K562 (cell line): ENCODE results near the gene MTARC2. TPM values are rescaled to one million over a fixed set of nuclear protein-coding genes. Genes with fewer than 3 reads are reported as not detected.
"Not testable (repeated sequence)": the region's sequence is repeated elsewhere in the genome, so short reads cannot be mapped to it uniquely, and the experiment has no call there.

ENCODE experiments used
- ATAC-seq: fragments of 200-7000 bp; cut with Tn5 transposase; 3 replicates; pipeline ENCODE4 v1.9.1; 2020; ENCODE audit warnings: moderate library complexity
- BruUV-seq: library from RNA; stranded (reverse); fragments of 400-500 nt; replicated peaks from 2 replicates; lab custom pipeline; 2021; lab: Mats Ljungman, UMichigan
- CTCF ChIA-PET: fragments of 300-600 bp; formaldehyde crosslinking; extraction: SDS; loops from one replicate; lab custom pipeline; 2021; ENCODE audit warnings: low intra/inter-chr PET ratio; lab: Yijun Ruan, JAX
- POLR2A ChIA-PET: fragments of 300-600, 350-650 bp; sonication (Branson Sonifier 250); formaldehyde crosslinking; extraction: SDS; loops from one replicate; lab custom pipeline; 2021; ENCODE audit warnings: antibody characterized with exemption, inconsistent platforms; lab: Yijun Ruan, JAX
- DNase-seq, 4 experiments: peaks; one replicate each; pipeline versions ENCODE4 v3.0.0 to v3.0.0-alpha.2; 2011 to 2018; ENCODE audit warnings: low spot score in 3 of 4, mixed read lengths in 3 of 4; ENCODE audit errors: extremely low read depth in 1 of 4
- FAIRE-seq: peaks from 2 replicates; lab custom pipeline; 2011; peaks lifted over from hg19 to GRCh38; lab: Jason Lieb, UNC
- H2AFZ ChIP-seq: 2 replicates; pipeline ENCODE4 v1.6.0; 2011; ENCODE audit warnings: low read depth, low read length, control low read depth, inconsistent platforms
- H3K27ac ChIP-seq: fragments of 200-600 bp; 3 replicates; pipeline ENCODE4 v1.8.0; 2011; ENCODE audit warnings: low read depth, mild to moderate bottlenecking, control low read depth, inconsistent platforms, low read length, moderate library complexity, mixed read lengths; ENCODE audit errors: extremely low read depth
- H3K27me3 ChIP-seq, 2 experiments: fragments of 300-600 bp in 1 of 2; 2 replicates in 1 of 2; 3 replicates in 1 of 2; pipeline versions ENCODE4 v1.6.0 to v1.8.0; 2011; ENCODE audit warnings: inconsistent platforms in 2 of 2, low read length in 2 of 2, mild to moderate bottlenecking in 1 of 2, mixed read lengths in 1 of 2, moderate library complexity in 1 of 2; ENCODE audit not compliant: control insufficient read depth in 2 of 2, insufficient read depth in 2 of 2
- H3K36me3 ChIP-seq: fragments of 300-600 bp; 3 replicates; pipeline ENCODE4 v1.8.0; 2011; ENCODE audit warnings: mild to moderate bottlenecking, low read length, inconsistent platforms; ENCODE audit not compliant: control insufficient read depth, insufficient read depth
- H3K4me1 ChIP-seq, 2 experiments: fragments of 200-600 bp in 1 of 2; replicated peaks in 1 of 2; 2 replicates in 1 of 2; 3 replicates in 1 of 2; pipeline versions ENCODE4 v1.5.1 to v1.8.0; 2011; ENCODE audit warnings: inconsistent platforms in 2 of 2, low read length in 2 of 2, mild to moderate bottlenecking in 1 of 2, mixed read lengths in 1 of 2, moderate library complexity in 1 of 2; ENCODE audit not compliant: control insufficient read depth in 2 of 2, insufficient read depth in 2 of 2
- H3K4me2 ChIP-seq: 2 replicates; pipeline ENCODE4 v1.6.1; 2011; ENCODE audit warnings: low read length, control low read depth, inconsistent platforms, mixed read lengths; ENCODE audit not compliant: insufficient read depth
- H3K4me3 ChIP-seq: fragments of 200-600 bp; sonication (generic), shearing (Covaris generic); 2 replicates; pipeline ENCODE4 v1.5.1; 2016; ENCODE audit warnings: control low read depth, inconsistent platforms
- H3K79me2 ChIP-seq: fragments of 200-600 bp; 3 replicates; pipeline ENCODE4 v1.8.0; 2011; ENCODE audit warnings: low read length, inconsistent platforms; ENCODE audit not compliant: control insufficient read depth, insufficient read depth
- H3K9ac ChIP-seq, 2 experiments: 2 replicates each; pipeline versions ENCODE4 v1.6.0 to v1.6.1; 2011; ENCODE audit warnings: low read depth in 2 of 2, low read length in 2 of 2, control low read depth in 1 of 2, inconsistent platforms in 1 of 2, mild to moderate bottlenecking in 1 of 2, mixed read lengths in 1 of 2; ENCODE audit not compliant: insufficient read depth in 1 of 2
- H3K9me1 ChIP-seq: one replicate; pipeline ENCODE4 v1.6.0; 2011; ENCODE audit warnings: inconsistent platforms, mild to moderate bottlenecking, low read length, moderate library complexity; ENCODE audit not compliant: control insufficient read depth, insufficient read depth
- H3K9me3 ChIP-seq: replicated peaks from 2 replicates; pipeline ENCODE4 v1.5.1; 2011; ENCODE audit warnings: low read depth, low read length, inconsistent platforms; ENCODE audit not compliant: control insufficient read depth, insufficient read depth
- H4K20me1 ChIP-seq: replicated peaks from 2 replicates; pipeline ENCODE4 v1.6.1; 2011; ENCODE audit warnings: low read length, inconsistent platforms, mixed read lengths; ENCODE audit not compliant: control insufficient read depth, insufficient read depth
- PHF20 ChIP-seq: fragments of 450-650 bp; IDR thresholded peaks from 2 replicates; pipeline ENCODE4 v1.6.1; 2018; ENCODE audit not compliant: partially characterized antibody
- PTTG1 ChIP-seq: fragments of 450-650 bp; IDR thresholded peaks from 2 replicates; pipeline ENCODE4 v1.6.1; 2016; ENCODE audit warnings: low read depth, mild to moderate bottlenecking, missing genetic modification characterization, missing compliant biosample characterization
- SPI1 ChIP-seq: IDR thresholded peaks from 2 replicates; pipeline ENCODE4 v1.6.1; 2011; ENCODE audit warnings: low read depth, low read length, control low read depth, borderline replicate concordance
- ZNF232 ChIP-seq: sonication (generic); formaldehyde crosslinking; IDR thresholded peaks from 2 replicates; pipeline ENCODE4 v1.8.0; 2022; ENCODE audit warnings: mild to moderate bottlenecking, missing genetic modification reagents
- WGBS: fragments of 100-300 bp; shearing (Covaris generic); methylation state at CpG from one replicate; pipeline ENCODE4 v1.1.6; 2016; ENCODE audit warnings: low coverage, mixed read lengths; ENCODE audit not compliant: insufficient coverage; ENCODE audit errors: missing lambda C conversion rate; 5-methylcytosine and 5-hydroxymethylcytosine counted together
- in situ Hi-C: fragments of 300-500 bp; cut with MboI; formaldehyde crosslinking; loops from 4 replicates; pipeline ENCODE4 v1.15.0; 2018; ENCODE audit warnings: inconsistent platforms, mixed read lengths
- intact Hi-C: fragments of 100-400 bp; cut with micrococcal nuclease; formaldehyde crosslinking; loops from 2 replicates; pipeline ENCODE4 v1.14.2; 2022
- polyA plus RNA-seq, 8 experiments: library from polyadenylated mRNA; depleted of rRNA in 4 of 8; stranded (reverse) in 5 of 8; unstranded in 3 of 8; fragments of >200 nt; fragmentation: Nextera tagmentation in 2 of 8; fragmentation: Illumina TruSeq in 1 of 8; extraction: Ambion mirVana in 2 of 8; extraction: Trizol in 1 of 8; gene quantifications; 2 replicates each; pipeline versions ENCODE4 v1.2.1 to v1.2.3, GENCODE V29; 2011 to 2014; ENCODE audit warnings: inconsistent platforms in 1 of 8, missing spikeins in 1 of 8
- total RNA-seq, 7 experiments: library from RNA; depleted of rRNA in 6 of 7; stranded (reverse); fragments of >200 nt in 6 of 7; fragmentation: Illumina TruSeq in 2 of 7; extraction: Trizol in 2 of 7; gene quantifications; 2 replicates each; pipeline versions ENCODE4 v1.2.1 to v1.2.3, GENCODE V29; 2011 to 2021; ENCODE audit warnings: low replicate concordance in 1 of 7

MTARC2 gene
- total and polyA plus RNA-seq, 9 of the 15 experiments (the other 6 are each of a cell fraction or from before 2014, with no cell fraction given), result 0.03 to 0.35 TPM; not detected in 7

GRCh38 chr1:220710333-220710732, 37.8 kb upstream of the MTARC2 start:
- TF ChIP-seq PHF20, result no peak
- no peak for TF ChIP-seq PTTG1 (tag)
- no peak overlapping the region for H2AFZ ChIP-seq
- ChIA-PET POLR2A (no interaction called here), CTCF (no interaction called here)
- no peak overlapping the region for H3K4me3 ChIP-seq
- no peak overlapping the region for H3K4me2 ChIP-seq
- no peaks in the 10 kb centered on the region for H3K9me1 ChIP-seq
- no peaks in the 10 kb centered on the region for H3K36me3 ChIP-seq
- in situ Hi-C loops (no loop called here), intact Hi-C loops (no loop called here)
- no peak overlapping the region for H3K9ac ChIP-seq
- no peak for FAIRE-seq
- no TSS peak for BruUV-seq
- peaks cover 0 to 12% of the 10 kb centered on the region in 2 experiments; a peak in 3 of 5 replicates for H3K27me3 ChIP-seq
- no peaks in the 10 kb centered on the region for H3K9me3 ChIP-seq
- no peaks in the 10 kb centered on the region for H4K20me1 ChIP-seq
- H3K4me1 ChIP-seq, result no peaks in the 10 kb centered on the region
- no peak for DNase-seq
- H3K79me2 ChIP-seq, result no peaks in the 10 kb centered on the region
- peak; percentile 47; the same call in 2 of the 3 replicates for ATAC-seq
- no peak overlapping the region for H3K27ac ChIP-seq
- 0% methylated on average over 3 of the region's 4 CpGs for WGBS

- H3K36me3 ChIP-seq, result no peaks in the 10 kb centered on the region
- intact Hi-C loops (no loop called here), in situ Hi-C loops (no loop called here)
- no peak overlapping the region for H2AFZ ChIP-seq
- no peak overlapping the region for H3K4me2 ChIP-seq
- no peak; the same call in 1 of the 3 replicates for ATAC-seq
- 4% methylated on average over 9 of the region's 9 CpGs for WGBS
- no peaks in the 10 kb centered on the region for H3K4me1 ChIP-seq
- TF ChIP-seq SPI1 (peak; percentile 74), ZNF232 (CRISPR knock-in tag) (no peak)
- ChIA-PET CTCF (no interaction called here), POLR2A (no interaction called here)
- no peak for DNase-seq
- H3K79me2 ChIP-seq, result no peaks in the 10 kb centered on the region
- FAIRE-seq, result no peak
- H4K20me1 ChIP-seq, result no peaks in the 10 kb centered on the region
- H3K27me3 ChIP-seq, result peaks cover 0 to 9% of the 10 kb centered on the region in 2 experiments; a peak in 3 of 5 replicates
- no peak overlapping the region for H3K4me3 ChIP-seq
- BruUV-seq, result no TSS peak
- no peaks in the 10 kb centered on the region for H3K9me1 ChIP-seq
- no peaks in the 10 kb centered on the region for H3K9me3 ChIP-seq
- no peak overlapping the region for H3K27ac ChIP-seq
- no peak overlapping the region for H3K9ac ChIP-seq
These were observed 36.9 kb upstream of the MTARC2 start for GRCh38 chr1:220711056-220711809.

DNA sequence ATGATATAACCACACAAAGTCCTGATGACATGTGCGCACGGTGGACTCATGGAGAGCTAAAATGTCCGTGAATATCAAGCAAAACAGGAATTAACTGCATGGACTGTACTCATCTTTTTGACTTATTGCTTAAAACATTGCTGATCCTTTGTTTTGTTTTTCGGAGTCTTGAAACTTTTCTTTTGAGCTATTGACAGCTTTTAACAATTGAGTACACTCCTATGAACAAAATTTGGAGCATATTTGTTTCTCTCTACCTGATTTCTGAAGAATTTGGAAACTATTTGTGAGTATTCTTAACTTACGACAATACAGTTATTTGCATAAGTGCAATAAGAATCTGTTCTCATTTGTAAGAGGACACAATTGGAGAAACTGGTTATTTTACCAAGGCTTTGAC, 32.1 kb upstream of the MTARC2 start:
- in situ Hi-C loops, H3K4me3 ChIP-seq, H2AFZ ChIP-seq, H3K36me3 ChIP-seq, intact Hi-C loops, CTCF ChIA-PET, POLR2A ChIA-PET, H3K4me1 ChIP-seq, H3K9me3 ChIP-seq, H3K27ac ChIP-seq, H3K4me2 ChIP-seq, ATAC-seq, H3K79me2 ChIP-seq, H3K9me1 ChIP-seq, H3K9ac ChIP-seq, BruUV-seq, FAIRE-seq, DNase-seq, H4K20me1 ChIP-seq, H3K27me3 ChIP-seq: not testable (repeated sequence)
- WGBS, result 7% methylated on average over 5 of the region's 5 CpGs
